Neural progenitor cell (in vitro differentiated cells): ENCODE results near the gene NXN.
"Not testable (repeated sequence)": the region's sequence is repeated elsewhere in the genome, so short reads cannot be mapped to it uniquely, and the experiment has no call there.

Source experiments
- EZH2 ChIP-seq: fragments of 200-600 bp; sonication (generic); IDR thresholded peaks from 2 replicates; pipeline ENCODE4 v1.6.1; 2017; ENCODE audit warnings: antibody characterized with exemption, mild to moderate bottlenecking, moderate library complexity
- TF ChIP-seq, protein P1 (sequence below): fragments of 200-600 bp; sonication (generic); IDR thresholded peaks from 2 replicates; pipeline ENCODE4 v1.5.1; 2017; ENCODE audit warnings: antibody characterized with exemption, mild to moderate bottlenecking

GRCh38 chr17:874590-874989 lies 105.0 kb downstream of the NXN start:
- TF ChIP-seq, protein P1, sequence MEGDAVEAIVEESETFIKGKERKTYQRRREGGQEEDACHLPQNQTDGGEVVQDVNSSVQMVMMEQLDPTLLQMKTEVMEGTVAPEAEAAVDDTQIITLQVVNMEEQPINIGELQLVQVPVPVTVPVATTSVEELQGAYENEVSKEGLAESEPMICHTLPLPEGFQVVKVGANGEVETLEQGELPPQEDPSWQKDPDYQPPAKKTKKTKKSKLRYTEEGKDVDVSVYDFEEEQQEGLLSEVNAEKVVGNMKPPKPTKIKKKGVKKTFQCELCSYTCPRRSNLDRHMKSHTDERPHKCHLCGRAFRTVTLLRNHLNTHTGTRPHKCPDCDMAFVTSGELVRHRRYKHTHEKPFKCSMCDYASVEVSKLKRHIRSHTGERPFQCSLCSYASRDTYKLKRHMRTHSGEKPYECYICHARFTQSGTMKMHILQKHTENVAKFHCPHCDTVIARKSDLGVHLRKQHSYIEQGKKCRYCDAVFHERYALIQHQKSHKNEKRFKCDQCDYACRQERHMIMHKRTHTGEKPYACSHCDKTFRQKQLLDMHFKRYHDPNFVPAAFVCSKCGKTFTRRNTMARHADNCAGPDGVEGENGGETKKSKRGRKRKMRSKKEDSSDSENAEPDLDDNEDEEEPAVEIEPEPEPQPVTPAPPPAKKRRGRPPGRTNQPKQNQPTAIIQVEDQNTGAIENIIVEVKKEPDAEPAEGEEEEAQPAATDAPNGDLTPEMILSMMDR = not testable (repeated sequence)
- TF ChIP-seq EZH2 = not testable (repeated sequence)
